HG02759 (cell line): Measurements from ENCODE around the gene KLHDC8B.
"Not testable (repeated sequence)": the region's sequence is repeated elsewhere in the genome, so short reads cannot be mapped to it uniquely, and the experiment has no call there.

Experiments used
- ATAC-seq: cut with Tn5 transposase; IDR thresholded peaks from one replicate; pipeline ENCODE4 v1.9.1; 2021; ENCODE audit warnings: mild to moderate bottlenecking, moderate library complexity; ENCODE audit not compliant: unreplicated experiment

KLHDC8B gene

DNA sequence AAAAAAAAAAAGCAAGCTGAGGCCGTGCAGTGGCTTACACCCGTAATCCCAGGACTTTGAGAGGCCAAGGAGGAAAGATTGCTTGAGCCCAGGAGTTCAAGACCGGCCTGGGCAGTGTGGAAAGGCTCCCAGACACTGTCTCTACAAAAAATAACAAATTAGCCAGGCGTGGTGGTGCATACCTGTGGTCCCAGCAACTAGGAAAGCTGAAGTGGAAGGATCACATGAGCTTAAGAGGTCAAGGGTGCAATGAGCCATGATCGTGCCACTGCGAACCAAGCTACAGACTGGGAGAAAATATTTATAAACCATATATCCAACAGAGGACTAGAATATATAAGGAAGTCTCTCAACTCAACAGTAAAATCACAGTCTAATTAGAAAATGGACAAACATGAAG is 10.0 kb downstream of the KLHDC8B start:
- no peak for ATAC-seq

DNA sequence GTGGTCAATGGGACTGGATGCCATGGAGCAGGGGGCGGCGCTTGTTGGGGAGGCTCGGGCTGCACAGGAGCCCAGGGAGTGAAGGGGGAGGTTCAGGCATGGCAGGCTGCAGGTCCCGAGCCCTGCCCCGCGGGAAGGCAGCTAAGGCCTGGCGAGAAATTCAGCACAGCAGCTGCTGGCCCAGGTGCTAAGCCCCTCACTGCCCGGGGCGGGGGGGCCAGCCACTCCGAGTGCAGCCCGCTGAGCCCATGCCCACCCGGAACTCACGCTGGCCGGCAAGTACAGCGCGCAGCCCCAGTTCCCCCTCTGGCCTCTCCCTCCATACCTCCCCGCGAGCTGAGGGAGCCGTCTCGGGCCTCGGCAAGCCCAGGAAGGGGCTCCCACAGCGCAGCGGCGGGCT is 11.3 kb downstream of the KLHDC8B start:
- no peak for ATAC-seq

DNA sequence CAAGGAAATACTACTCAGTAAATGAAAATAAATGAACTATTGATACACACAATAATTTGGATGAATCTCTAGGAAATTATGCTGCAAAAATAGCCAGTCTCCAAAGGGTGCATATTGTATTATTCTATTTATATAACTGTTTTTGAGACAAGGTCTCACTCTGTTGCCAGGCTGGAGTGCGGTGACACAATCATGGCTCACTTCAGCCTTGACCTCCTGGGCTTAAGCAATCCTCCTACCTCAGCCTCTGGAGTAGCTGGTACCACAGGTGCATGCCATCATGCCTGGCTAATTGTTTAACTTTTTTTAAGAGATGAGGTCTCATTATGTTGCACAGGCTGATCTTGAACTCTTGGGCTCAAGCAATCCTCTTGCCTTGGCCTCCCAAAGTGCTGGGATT is 12.5 kb downstream of the KLHDC8B start:
- ATAC-seq: no peak

DNA sequence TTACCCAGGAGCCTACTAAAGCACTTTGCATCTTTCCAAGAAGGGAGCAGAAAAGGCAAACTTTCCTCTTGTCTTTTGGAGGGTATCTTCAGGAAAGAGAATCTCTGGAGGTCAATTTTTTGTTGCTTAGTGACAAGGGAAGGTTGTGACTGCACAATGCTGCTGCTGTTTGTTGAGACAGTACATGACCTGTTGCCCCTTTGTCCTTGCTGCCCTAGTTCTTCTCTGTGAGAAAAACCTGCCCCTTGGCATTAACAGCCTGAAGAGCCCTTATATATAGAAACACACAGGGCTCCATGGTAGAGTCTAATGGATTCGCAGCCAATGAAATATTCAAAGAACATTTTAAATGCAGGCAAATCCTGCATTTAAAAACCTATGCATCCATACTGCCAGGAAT is 20.3 kb downstream of the KLHDC8B start:
- no peak for ATAC-seq

DNA sequence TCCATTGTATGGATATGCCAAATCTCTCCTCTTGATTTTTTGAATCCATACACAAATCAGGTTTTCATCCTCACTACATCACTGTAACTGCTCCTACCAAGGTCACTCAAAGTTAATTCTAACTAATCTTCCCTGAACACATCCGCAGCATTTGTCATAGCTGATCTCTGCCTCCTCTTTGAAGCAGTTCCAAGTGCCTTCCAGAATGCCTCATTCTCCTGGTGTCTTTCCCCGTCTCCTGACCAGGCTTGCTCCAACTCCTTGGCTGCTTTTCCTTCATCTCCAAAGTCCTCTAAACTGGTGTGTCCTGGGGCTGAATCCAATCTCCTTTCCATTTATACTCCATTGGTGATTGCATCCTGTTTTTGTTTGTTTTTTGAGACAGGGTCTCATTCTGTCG is 26.8 kb downstream of the KLHDC8B start:
- no peak for ATAC-seq

DNA sequence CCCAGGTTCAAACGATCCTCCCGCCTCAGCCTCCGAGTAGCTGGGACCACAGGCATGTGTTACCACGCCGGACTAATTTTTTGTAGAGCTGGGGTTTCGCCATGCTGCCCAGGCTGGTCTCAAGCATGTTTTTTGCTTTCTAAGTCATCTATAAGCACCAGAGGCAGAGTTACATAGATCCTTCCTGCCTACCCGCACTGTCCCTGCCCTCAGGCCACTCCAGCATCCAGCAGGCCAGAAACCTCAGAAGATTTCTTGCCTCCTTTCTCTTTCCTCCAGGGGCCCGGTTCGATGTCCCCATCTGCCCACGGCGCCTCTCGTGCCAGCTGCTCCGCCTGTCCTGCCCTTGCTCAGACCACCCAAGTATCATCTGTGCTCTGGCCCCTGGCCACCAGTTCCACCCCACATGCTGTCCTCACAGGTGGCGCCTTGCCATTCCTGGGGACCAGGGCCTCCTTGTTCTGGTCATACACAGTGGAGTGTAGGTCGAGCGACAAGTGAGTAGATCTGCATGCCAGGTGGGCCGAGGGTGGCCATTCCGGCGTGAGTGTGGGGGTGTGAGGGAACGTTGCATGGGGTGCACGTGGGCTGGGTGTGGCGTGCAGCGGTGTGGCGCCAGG is 27.3 kb downstream of the KLHDC8B start:
- ATAC-seq: no peak

DNA sequence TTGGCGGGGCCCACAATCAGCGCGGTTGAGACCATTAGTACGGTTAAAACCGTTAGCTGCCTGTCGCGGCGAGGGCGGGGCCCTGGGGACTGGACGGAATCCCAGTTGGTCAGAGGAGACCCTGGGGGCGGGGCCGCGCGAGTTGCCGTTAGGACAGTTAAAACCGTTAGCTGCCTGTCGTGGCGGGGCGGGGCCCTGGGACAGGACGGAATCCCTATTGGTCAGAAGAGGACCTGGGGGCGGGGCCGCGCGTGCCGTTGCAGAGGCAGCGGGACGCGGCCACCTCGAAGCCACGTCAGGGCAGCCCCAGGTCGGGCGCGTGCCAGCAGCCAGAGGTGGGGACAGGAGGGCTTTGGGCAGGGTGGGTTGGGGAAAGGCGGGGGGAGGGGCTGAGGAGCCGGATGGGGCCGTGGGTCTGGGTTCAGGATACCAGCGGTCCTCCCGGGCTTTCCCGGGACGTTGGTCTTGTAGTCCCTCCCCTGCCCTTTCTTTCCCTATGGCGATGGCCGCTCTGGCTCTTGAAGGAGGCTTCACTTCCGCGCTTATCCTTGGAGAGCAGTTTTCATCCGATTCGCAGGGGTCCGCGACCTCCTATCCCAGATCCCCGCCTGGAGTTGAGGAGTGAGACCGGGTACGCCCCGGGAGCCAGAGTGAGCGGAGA is 28.0 kb downstream of the KLHDC8B start:
- ATAC-seq: no peak

DNA sequence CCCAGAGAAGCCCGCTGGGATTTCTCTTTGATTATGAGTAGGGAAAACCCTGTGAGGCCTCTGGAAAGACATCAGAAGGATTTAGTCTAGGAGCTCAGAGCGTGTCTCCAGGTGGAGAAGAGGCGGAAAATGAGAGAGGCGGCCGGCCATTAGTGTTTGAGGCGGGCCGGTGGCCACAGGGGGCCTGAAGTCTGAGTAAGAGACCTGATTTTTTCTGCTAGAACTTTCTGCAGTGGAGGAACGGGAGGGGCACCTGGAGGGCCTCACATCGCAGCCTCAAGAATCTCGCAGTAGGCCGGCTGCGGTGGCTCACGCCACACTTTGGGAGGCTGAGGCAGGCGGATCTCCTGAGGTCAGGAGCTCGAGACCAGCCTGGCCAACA is 28.5 kb downstream of the KLHDC8B start:
- ATAC-seq: no peak

DNA sequence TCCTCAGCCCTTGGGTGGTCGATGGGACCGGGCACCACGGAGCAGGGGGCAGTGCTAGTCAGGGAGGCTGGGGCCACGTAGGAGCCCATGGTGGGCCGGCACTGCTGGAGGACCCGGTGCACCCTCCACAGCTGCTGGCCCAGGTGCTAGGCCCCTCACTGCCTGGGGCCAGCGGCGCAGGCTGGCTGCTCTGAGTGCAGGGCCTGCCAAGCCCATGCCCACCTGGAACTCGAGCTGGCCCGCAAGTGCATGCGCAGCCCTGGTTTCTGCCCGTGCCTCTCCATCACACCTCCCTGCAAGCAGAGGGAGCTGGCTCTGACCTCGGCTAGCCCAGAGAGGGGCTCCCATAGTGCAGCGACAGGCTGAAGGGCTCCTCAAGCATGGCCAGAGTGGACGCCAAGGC is 42.1 kb downstream of the KLHDC8B start:
- ATAC-seq: no peak

DNA sequence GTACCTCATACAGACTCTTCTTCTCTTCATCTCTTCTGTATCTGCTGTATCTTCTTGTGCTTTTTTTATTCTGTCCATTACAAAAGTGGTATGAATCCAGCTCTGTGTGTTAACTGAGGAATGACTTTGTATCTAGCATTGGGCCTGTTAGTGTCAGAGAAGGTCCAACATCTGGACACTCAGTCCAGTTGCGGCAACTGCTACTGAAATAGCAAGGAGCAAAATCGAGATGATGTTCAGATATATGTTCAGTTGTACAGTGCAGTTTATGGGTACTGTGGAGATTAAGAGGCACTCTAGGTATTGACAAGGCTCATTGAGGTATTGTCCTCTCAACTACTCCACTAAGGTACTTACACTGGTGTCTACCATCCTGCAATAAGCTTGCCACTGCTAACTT is 42.6 kb downstream of the KLHDC8B start:
- no peak for ATAC-seq

DNA sequence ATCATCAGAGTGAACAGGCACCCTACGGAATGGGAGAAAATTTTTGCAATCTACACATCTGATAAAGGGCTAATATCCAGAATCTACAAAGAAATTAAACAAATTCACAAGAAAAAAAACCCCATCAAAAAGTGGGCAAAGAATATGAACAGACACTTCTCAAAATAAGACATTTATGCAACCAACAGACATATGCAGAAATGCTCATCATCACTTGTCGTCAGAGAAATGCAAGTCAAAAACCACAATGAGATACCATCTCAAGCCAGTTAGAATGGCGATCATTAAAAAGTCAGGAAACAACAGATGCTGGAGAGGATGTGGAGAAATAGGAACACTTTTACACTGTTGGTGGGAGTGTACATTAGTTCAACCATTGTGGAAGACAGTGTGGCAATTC is 45.3 kb downstream of the KLHDC8B start:
- not testable (repeated sequence) for ATAC-seq

DNA sequence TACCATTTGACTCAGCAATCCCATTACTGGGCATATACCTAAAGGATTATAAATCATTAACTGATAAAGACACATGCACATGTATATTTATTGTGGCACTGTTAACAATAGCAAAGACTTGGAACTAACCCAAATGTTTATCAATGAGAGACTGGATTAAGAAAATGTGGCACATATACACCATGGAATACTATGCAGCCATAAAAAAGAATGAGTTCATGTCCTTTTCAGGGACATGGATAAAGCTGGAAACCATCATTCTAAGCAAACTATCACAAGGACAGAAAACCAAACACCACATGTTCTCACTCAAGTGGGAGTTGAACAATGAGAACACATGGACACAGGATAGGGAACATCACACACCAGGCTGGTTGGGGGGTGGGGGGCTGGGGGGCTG is 45.7 kb downstream of the KLHDC8B start:
- ATAC-seq: not testable (repeated sequence)

DNA sequence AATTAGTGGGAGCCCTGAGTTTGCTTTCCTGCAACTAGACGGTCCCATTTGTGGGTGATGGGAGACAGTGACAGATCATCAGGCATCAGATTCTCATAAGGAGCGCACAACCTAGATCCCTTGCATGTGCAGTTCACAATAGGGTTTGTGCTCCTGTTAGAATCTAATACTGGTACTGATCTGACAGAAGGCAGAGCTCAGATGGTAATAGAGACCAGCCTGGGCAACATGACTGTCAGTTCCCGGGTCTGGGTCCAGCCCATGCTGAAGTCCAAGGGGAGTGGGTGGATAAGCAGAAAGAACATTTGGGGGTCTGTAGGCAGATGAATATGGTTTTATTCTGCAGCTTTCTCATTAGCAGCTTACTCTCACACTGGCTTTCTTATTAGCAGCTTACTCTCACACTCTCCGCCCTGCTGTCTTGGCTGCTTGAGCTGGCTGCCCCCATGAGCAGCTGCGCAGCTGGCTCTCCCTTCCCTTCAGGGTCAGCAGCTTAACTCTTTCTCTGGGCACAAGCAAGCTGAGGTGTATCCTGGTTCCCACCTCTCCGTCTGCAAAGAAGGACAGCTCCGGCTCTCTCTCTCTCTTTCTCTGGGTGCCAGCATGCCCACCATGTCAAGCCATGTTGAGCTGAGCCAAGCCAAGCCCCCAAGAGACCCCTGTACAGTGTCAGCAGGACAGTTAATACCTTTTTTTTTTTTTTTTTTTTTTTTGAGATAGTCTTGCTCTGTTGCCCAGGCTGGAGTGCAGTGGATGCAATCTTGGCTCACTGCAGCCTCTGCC is 46.5 kb downstream of the KLHDC8B start:
- no peak for ATAC-seq

DNA sequence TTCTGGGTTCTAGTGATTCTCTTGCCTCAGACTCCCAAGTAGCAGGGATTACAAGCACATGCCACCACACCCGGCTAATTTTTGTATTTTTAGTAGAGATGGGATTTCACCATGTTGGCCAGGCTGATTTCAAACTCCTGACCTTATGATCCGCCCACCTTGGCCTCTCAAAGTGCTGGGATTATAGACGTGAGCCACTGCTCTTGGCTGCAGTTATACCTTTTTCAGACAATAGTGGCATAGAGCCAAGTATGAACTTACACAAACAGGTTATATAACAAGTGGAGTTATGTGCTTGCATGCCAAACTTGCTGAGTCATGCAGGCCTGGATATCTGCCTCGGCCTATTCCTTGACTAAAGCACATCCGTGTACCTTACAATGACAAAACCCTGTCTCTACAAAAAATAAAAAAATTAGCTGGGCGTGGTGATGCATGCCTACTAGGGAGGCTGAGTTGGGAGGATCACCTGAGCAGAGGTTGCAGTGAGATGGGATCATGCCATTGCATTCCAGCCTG is 47.1 kb downstream of the KLHDC8B start:
- not testable (repeated sequence) for ATAC-seq

DNA sequence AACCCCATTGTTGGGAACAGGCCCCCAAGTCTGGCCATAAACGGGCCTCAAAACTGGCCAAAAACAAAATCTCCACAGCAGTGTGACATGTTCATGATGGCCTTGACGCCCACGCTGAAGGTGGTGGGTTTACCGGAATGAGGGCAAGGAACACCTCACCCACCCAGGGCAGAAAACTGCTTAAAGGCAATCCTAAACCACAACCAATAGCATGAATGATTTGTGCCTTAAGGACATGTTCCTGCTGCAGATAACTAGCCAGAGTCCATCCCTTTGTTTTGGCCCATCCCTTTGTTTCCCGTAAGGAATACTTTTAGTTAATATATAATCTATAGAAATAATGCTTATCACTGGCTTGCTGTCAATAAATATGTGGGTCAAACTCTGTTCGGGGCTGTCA is 47.7 kb downstream of the KLHDC8B start:
- ATAC-seq: no peak

DNA sequence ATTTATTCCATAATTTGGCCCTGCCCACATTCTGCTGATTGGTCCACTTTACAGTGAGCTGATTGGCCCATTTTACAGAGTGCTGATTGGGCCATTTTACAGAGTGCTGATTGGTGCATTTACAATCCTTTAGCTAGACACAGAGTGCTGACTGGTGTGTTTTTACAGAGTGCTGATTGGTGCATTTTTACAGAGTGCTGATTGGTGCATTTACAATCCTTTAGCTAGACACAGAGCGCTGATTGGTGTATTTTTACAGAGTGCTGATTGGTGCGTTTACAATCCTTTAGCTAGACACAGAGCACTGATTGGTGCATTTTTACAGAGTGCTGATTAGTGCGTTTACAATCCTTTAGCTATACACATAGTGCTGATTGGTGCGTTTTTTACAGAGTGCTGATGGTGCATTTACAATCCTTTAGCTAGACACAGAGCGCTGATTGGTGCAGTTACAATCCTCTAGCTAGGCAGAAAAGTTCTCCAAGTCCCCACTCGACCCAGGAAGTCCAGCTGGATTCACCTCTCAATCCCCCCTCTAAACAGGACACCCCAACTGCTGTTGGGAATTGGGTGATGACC is 49.7 kb downstream of the KLHDC8B start:
- not testable (repeated sequence) for ATAC-seq

DNA sequence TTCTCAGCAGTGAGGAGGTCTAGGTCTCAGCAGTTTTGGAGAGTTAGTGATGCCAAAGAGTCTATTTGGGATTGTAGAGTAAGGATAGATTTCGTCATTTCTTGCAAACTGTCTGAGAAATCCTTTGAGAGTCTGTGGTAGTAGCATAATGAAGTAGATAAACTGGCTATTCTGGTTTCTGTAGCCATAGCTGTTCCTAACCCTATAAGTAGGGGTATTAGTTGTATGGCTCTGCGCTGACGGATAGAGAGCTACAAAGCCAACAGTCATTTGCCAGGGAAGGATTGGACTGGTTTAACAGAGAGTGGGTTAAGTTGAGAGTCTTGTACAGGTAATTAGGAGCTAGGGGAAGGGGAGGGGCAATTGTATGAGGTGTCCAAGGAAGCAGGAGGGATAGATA is 50.6 kb downstream of the KLHDC8B start:
- ATAC-seq: no peak
